ENCODE results near the gene C1orf122.

Gene C1orf122

GRCh38 chr1:37846647-37847339 lies 39.2 kb downstream of the C1orf122 start:
- DNase-seq, result no peak

GRCh38 chr1:37849480-37849879 lies 41.9 kb downstream of the C1orf122 start:
- DNase-seq, result no peak

GRCh38 chr1:37850352-37850955 lies 42.9 kb downstream of the C1orf122 start:
- no peak for DNase-seq

- DNase-seq, result no peak
These were observed 43.7 kb downstream of the C1orf122 start for GRCh38 chr1:37851262-37851661.

GRCh38 chr1:37851782-37852210 lies 44.2 kb downstream of the C1orf122 start:
- no peak for DNase-seq

GRCh38 chr1:37853157-37853556 lies 45.6 kb downstream of the C1orf122 start:
- no peak for DNase-seq

GRCh38 chr1:37854406-37854805 lies 46.8 kb downstream of the C1orf122 start:
- DNase-seq, result no peak

Measured in activated T-cell treated with anti-CD3 and anti-CD28 coated beads for 4 hours (primary cell).